Suprapubic skin (tissue), 3 donors: Measurements from ENCODE around the gene PCDHB14.

Experiments used
- POLR2A ChIP-seq, 2 donors: fragments of 450-650 bp; IDR thresholded peaks; one replicate each; pipeline ENCODE4 v1.6.1; 2017; ENCODE audit warnings: antibody characterized with exemption in 2 of 2, mild to moderate bottlenecking in 2 of 2, moderate library complexity in 2 of 2
- TF ChIP-seq, protein P1 (sequence below), 2 donors: fragments of 200-600 bp in 1 of 2; fragments of 450-650 bp in 1 of 2; sonication (generic) in 1 of 2; IDR thresholded peaks; one replicate each; pipeline ENCODE4 v1.5.1; 2016 to 2019; ENCODE audit warnings: antibody characterized with exemption in 2 of 2, mild to moderate bottlenecking in 1 of 2, moderate library complexity in 1 of 2

DNA sequence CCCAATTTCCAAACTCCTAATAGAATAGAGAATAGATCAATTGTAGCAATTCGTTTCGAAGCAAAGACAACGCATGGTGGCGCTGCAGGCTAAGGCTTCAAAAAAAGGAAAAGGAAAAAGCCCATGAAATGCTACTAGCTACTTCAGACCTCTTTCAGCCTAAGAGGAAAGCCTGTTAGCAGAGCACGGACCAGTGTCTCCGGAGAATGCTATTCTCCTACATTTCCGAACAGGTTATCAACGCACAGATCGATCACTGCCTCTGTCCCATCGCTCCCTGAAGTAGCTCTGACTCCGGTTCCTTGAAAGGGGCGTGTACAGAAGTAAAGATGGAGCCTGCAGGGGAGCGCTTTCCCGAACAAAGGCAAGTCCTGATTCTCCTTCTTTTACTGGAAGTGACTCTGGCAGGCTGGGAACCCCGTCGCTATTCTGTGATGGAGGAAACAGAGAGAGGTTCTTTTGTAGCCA, 22.1 kb downstream of the PCDHB14 start, which contains the start of gene PCDHB15:
- TF ChIP-seq, protein P1, sequence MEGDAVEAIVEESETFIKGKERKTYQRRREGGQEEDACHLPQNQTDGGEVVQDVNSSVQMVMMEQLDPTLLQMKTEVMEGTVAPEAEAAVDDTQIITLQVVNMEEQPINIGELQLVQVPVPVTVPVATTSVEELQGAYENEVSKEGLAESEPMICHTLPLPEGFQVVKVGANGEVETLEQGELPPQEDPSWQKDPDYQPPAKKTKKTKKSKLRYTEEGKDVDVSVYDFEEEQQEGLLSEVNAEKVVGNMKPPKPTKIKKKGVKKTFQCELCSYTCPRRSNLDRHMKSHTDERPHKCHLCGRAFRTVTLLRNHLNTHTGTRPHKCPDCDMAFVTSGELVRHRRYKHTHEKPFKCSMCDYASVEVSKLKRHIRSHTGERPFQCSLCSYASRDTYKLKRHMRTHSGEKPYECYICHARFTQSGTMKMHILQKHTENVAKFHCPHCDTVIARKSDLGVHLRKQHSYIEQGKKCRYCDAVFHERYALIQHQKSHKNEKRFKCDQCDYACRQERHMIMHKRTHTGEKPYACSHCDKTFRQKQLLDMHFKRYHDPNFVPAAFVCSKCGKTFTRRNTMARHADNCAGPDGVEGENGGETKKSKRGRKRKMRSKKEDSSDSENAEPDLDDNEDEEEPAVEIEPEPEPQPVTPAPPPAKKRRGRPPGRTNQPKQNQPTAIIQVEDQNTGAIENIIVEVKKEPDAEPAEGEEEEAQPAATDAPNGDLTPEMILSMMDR (IDR thresholded peaks at IDR 0.05), result no peak
- no peak for TF ChIP-seq POLR2A (IDR thresholded peaks at IDR 0.05)
